Measurements from ENCODE around the gene DPYD.

DNA sequence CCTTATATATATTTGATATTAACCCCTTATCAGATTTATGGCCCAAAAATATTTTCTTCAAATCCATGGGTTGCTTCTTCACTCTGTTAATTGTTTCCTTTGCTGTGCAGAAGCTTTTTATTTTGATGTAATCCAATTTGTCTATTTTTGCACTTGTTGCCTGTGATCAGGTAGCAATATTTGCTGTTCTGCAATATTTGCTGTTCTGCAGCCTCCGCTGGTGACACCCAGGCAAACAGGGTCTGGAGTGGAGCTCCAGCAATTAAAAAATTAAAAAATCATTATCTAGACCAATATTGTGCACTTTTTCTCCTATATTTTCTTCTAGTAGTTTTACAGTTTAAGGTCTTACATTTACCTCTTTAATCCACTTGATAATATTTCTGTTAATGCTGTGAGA, 564.5 kb downstream of the DPYD start:
- TF ChIP-seq POLR2A (IDR thresholded peaks at IDR 0.05) (no peak), POLR2AphosphoS5 (IDR thresholded peaks at IDR 0.05) (no peak), EP300 (IDR thresholded peaks at IDR 0.05) (no peak)
- TF ChIP-seq, protein P1, sequence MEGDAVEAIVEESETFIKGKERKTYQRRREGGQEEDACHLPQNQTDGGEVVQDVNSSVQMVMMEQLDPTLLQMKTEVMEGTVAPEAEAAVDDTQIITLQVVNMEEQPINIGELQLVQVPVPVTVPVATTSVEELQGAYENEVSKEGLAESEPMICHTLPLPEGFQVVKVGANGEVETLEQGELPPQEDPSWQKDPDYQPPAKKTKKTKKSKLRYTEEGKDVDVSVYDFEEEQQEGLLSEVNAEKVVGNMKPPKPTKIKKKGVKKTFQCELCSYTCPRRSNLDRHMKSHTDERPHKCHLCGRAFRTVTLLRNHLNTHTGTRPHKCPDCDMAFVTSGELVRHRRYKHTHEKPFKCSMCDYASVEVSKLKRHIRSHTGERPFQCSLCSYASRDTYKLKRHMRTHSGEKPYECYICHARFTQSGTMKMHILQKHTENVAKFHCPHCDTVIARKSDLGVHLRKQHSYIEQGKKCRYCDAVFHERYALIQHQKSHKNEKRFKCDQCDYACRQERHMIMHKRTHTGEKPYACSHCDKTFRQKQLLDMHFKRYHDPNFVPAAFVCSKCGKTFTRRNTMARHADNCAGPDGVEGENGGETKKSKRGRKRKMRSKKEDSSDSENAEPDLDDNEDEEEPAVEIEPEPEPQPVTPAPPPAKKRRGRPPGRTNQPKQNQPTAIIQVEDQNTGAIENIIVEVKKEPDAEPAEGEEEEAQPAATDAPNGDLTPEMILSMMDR (IDR thresholded peaks at IDR 0.05), result no peak

All from sigmoid colon (tissue), 4 donors.